HCEC 1CT (cell line): ENCODE results near the gene SLC9C2.
A peak's percentile ranks its signal among the peaks of the same experiment; 100 is the strongest.
"Not testable (repeated sequence)": the region's sequence is repeated elsewhere in the genome, so short reads cannot be mapped to it uniquely, and the experiment has no call there.

Experiments
- DNase-seq: peaks from one replicate; pipeline ENCODE4 v3.0.0-alpha.2; 2017

Gene SLC9C2

GRCh38 chr1:173482683-173483082 lies 120.2 kb downstream of the SLC9C2 start:
- DNase-seq, result no peak

GRCh38 chr1:173481195-173481772 lies 121.6 kb downstream of the SLC9C2 start:
- DNase-seq, result no peak

DNA sequence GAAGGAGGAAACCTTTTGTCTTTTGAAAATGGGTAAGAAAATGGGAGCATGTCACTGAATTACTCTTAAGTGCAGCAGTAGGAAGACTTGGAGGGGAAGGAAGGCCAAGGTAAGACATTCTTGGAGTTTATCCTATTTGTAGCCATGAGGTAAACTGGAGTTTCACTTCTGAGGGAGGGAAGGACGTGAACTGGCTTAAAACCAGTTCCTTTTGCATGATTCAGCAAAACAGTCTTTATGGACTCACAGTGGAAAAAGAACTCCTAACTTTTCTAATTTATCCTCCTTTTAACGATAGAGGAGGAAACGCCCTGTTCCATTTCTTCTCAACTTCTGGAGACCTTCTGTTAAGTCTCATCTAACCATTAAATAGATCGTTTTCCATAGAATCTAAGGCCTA lies 123.2 kb downstream of the SLC9C2 start:
- no peak for DNase-seq

GRCh38 chr1:173478094-173478674 lies 124.7 kb downstream of the SLC9C2 start:
- DNase-seq, result peak; percentile 65

DNA sequence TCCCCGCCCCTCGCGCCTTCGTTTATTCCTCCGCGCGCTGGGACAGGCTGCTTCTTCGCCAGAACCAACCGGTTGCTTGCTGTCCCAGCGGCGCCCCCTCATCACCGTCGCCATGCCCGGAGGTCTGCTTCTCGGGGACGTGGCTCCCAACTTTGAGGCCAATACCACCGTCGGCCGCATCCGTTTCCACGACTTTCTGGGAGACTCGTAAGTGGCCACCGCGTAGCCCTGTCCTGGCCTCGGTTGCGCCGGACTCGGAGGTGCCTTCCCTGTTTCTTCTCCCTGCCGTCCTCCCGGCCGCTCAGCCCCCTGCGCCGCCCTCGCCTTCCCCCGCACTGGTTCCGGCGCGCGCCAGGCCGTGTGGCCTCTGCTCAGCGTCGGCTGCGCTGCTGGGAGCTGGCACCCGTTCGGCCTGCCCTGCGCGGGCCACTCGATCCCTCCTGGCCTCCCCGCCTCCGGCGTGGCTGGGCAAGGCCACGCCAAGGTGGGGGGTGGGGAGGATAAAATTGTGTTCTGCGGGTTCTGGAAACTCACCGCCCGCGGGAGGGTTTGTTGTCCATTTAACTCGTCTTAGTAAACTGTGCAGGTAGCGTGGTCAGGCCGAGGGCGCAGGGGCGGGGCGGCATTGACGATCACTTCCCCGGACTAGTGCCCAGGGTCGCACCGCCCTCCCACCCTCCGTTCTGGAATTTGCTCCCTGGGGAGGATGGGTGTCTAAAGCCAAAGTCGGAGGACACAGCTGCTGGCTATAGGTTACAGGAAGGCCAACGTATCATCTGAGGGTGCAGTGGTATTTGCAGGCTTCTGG lies 125.4 kb downstream of the SLC9C2 start, which contains the start of gene PRDX6:
TSS of gene PRDX6 (plus strand) at position 50 of the 808 bp plus-strand sequence. CDS start at position 113, 63 bp downstream.
- peak; percentile 31 for DNase-seq

DNA sequence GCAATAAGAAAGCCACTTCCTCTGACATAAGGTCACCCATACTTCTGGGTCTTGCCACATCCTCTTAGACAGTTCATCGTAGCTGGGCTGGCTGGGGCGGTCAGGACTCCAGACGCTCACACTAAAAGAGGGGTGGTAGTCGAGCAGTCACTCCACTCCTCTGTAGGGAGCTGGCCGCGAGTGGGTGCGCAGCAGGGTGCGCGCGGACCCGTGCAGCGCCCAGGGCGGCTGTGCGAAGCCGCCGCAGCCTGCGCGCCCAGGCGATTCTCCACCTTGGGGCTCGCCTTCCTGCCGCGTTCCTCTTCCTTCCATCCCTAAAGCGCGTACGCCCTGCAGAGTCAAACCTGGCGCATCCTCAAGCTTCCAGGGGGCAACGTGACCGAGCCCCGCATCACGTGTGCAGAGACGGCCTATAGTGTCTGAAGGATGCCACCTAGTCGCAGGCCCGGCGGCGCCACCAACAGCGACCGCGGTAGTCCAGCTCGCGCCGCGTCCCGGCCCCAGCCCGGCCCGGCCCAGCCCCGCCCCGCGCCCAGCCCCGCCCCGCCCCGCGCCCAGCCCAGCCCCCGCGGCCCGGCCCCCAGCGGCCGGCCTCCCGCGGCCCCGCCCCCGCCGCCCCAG lies 126.1 kb downstream of the SLC9C2 start:
- peak; percentile 87 for DNase-seq

- no peak for DNase-seq
These were observed 126.6 kb downstream of the SLC9C2 start for GRCh38 chr1:173476197-173476664.

GRCh38 chr1:173475564-173476196 lies 127.2 kb downstream of the SLC9C2 start:
- DNase-seq, result peak; percentile 72

- DNase-seq, result not testable (repeated sequence)
These were observed 128.0 kb downstream of the SLC9C2 start for GRCh38 chr1:173474780-173475421.

- DNase-seq, result peak; percentile 8
These were observed 128.6 kb downstream of the SLC9C2 start for GRCh38 chr1:173474097-173474779.

DNA sequence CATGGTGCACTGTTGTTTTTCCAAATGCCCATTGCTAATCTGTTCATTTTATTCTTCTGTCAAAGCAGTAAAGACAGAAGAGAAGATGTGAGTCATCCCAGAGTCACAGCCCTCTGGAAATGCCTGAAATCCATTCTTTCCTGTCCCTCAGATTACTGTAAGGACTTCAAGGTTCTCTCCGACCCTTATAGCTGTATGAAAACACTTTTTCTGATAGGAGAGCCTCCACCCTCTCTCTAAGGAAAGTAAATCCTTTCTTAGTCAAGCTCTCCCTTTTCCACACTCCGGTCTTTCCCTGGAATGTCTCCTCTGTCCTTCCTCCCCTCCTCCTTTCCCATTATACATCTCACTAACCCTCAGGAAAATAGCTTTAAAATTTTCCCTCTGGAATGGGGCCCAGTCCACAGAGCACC lies 129.3 kb downstream of the SLC9C2 start:
- DNase-seq, result peak; percentile 68

- no peak for DNase-seq
These were observed 132.3 kb downstream of the SLC9C2 start for GRCh38 chr1:173470608-173471007.

DNA sequence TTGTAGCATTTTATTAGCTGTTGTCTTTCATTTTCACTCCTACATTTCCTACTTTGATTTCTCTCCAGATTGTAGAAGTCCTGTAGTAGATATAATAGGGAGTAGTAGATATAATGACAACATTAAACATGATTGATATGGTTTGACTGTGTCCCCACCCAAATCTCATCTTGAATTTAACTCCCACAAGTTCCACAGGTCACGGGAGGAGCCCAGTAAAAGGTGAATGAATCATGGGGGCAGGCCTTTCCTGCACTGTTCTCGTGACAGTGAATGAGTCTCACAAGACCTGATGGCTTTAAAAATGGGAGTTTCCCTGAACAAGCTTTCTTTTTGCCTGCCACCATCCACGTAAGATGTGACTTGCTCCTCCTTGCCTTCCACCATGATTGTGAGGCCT lies 133.2 kb downstream of the SLC9C2 start:
- DNase-seq, result no peak

DNA sequence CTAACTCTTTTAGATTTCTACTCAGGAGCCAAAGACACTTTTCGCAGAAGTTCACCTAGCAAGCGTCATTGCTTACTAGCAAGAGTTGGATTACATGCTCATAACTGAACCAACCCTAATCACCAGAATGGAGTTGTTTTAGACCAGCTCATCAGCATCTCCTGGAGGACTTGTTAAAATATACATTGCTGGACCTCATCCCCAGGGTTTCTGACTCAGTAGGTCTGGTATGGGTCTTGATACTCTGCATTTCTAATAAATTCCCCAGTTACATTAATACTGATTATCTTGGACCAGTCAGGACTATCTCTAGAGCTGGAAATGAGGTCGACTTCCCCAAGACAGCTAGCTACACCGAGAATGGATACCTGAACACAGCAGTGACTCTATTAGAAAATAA lies 135.4 kb downstream of the SLC9C2 start:
- DNase-seq, result peak; percentile 9

- DNase-seq, result not testable (repeated sequence)
These were observed 138.7 kb downstream of the SLC9C2 start for GRCh38 chr1:173464185-173464584.

DNA sequence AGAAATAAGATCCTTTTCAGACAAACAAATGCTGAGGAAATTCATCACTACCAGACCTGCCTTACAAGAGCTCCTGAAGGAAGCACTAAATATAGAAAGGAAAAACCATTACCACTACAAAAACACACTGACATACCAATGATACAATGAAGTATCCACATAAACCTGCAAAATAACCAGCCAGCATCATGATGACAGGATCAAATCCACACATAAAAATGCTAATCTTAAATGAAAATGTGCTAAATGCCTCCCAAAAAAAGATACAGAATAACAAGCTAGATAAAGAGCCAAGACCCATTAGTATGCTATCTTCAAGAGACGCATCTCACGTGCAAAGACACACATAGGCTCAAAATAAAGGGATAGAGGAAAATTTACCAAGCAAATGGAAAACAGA lies 140.2 kb downstream of the SLC9C2 start:
- DNase-seq, result not testable (repeated sequence)

DNA sequence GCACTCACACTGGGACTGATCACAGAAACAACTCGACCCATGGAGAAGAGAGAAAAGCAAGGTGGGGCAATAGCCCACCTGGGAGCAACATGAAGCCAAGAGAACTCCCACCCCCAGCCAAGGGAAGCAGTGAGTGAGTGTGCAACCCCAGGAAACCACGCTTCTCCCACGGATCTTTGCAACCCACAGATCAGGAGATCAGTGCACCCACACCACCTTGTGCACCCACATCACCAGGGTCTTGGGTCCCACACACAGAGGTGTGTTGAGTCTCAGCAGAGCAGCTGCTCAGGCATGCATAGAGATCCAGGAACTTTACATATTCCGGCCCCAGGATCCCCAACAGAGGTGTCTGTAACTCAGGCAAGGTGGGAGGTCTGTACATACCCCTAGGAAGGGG lies 143.0 kb downstream of the SLC9C2 start:
- no peak for DNase-seq

- no peak for DNase-seq
These were observed 147.8 kb downstream of the SLC9C2 start for GRCh38 chr1:173454966-173455524.

- peak; percentile 30 for DNase-seq
These were observed 148.9 kb downstream of the SLC9C2 start for GRCh38 chr1:173453982-173454381.

DNA sequence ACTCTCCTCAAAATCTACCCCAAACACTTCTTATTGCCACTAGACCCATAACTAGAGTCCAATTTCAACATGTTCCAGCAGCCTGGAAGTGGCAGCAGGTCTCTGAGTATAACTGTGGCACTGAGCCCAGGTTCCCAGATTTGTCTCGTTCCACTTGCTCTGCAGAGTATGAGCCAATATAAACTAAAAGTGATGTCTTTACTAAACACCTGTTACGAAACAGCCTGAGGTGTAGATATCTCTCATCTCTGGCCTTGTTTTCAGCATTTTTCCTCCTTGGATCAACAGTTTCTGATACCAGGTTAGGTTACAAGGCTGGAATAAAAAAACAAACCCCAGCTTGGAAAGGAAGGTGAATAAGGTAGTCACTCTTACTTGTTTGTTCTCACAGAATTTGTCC lies 150.9 kb downstream of the SLC9C2 start:
- DNase-seq, result no peak
